SU-DHL-6 (cell line): ENCODE measurements around the gene SLC2A4RG.

Experiments used
- H2AFZ ChIP-seq: fragments of 200-600 bp; sonication (generic); 2 replicates; pipeline ENCODE4 v1.6.1; 2014; ENCODE audit warnings: low read depth, mild to moderate bottlenecking, moderate library complexity, mixed read lengths, antibody characterized with exemption, low read length; ENCODE audit not compliant: severe bottlenecking
- H3F3A ChIP-seq: fragments of 200-600 bp; shearing (Covaris generic); 2 replicates; pipeline ENCODE4 v1.6.0; 2016; ENCODE audit warnings: antibody characterized with exemption, mild to moderate bottlenecking; ENCODE audit not compliant: insufficient read depth
- H3K27ac ChIP-seq: fragments of 200-600 bp; sonication (generic); 2 replicates; pipeline ENCODE4 v1.5.1; 2016; ENCODE audit warnings: low read depth, mild to moderate bottlenecking, low read length, moderate library complexity, mixed read lengths
- H3K27me3 ChIP-seq: fragments of 200-600 bp; sonication (generic), shearing (Covaris generic); 2 replicates; pipeline ENCODE4 v1.6.0; 2014; ENCODE audit warnings: mild to moderate bottlenecking, low read length
- H3K36me3 ChIP-seq: fragments of 200-600 bp; sonication (generic); 2 replicates; pipeline ENCODE4 v1.6.1; 2014; ENCODE audit warnings: mild to moderate bottlenecking, low read length, mixed read lengths
- H3K4me2 ChIP-seq: fragments of 300-600, 200-600 bp; shearing (Covaris generic), sonication (generic); 2 replicates; pipeline ENCODE4 v1.6.0; 2014; ENCODE audit warnings: low read length, low read depth, mild to moderate bottlenecking; ENCODE audit not compliant: poor library complexity, severe bottlenecking
- H3K4me3 ChIP-seq: fragments of 200-600 bp; sonication (generic); 2 replicates; pipeline ENCODE4 v1.5.1; 2014; ENCODE audit warnings: antibody characterized with exemption, low read length, mild to moderate bottlenecking, mixed read lengths; ENCODE audit not compliant: insufficient read depth, poor library complexity, severe bottlenecking
- H3K79me2 ChIP-seq: fragments of 200-600 bp; sonication (generic); 2 replicates; pipeline ENCODE4 v1.6.1; 2014; ENCODE audit warnings: mild to moderate bottlenecking, low read length, moderate library complexity; ENCODE audit not compliant: insufficient read depth
- H3K9ac ChIP-seq: fragments of 200-600 bp; sonication (generic); 2 replicates; pipeline ENCODE4 v1.7.0; 2014; ENCODE audit warnings: mild to moderate bottlenecking, low read length
- H3K9me2 ChIP-seq: fragments of 200-600 bp; sonication (generic); replicated peaks from 2 replicates; pipeline ENCODE4 v1.6.1; 2014; ENCODE audit warnings: low read length; ENCODE audit not compliant: insufficient read depth
- H3K9me3 ChIP-seq: fragments of 200-600 bp; sonication (generic); 2 replicates; pipeline ENCODE4 v1.6.1; 2014; ENCODE audit warnings: low read length, mixed read lengths; ENCODE audit not compliant: insufficient read depth
- H4K20me1 ChIP-seq: fragments of 200-600 bp; sonication (generic); 2 replicates; pipeline ENCODE4 v1.6.1; 2014; ENCODE audit warnings: low read depth, mild to moderate bottlenecking, antibody characterized with exemption, low read length, moderate library complexity, mixed read lengths
- EZH2phosphoT487 ChIP-seq: fragments of 200-600 bp; sonication (generic), shearing (Covaris generic); conservative IDR thresholded peaks from 2 replicates; pipeline ENCODE4 v1.6.1; 2018; ENCODE audit warnings: mild to moderate bottlenecking, antibody characterized with exemption, low read length, moderate library complexity, mixed read lengths
- TF ChIP-seq, protein P1 (sequence below): fragments of 200-600 bp; sonication (generic); IDR thresholded peaks from one replicate; pipeline ENCODE4 v1.5.1; 2017; ENCODE audit warnings: antibody characterized with exemption, mild to moderate bottlenecking, low read length, moderate library complexity; ENCODE audit not compliant: insufficient read depth, poor library complexity, severe bottlenecking

Gene SLC2A4RG, protein sequence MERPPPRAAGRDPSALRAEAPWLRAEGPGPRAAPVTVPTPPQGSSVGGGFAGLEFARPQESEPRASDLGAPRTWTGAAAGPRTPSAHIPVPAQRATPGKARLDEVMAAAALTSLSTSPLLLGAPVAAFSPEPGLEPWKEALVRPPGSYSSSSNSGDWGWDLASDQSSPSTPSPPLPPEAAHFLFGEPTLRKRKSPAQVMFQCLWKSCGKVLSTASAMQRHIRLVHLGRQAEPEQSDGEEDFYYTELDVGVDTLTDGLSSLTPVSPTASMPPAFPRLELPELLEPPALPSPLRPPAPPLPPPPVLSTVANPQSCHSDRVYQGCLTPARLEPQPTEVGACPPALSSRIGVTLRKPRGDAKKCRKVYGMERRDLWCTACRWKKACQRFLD

DNA sequence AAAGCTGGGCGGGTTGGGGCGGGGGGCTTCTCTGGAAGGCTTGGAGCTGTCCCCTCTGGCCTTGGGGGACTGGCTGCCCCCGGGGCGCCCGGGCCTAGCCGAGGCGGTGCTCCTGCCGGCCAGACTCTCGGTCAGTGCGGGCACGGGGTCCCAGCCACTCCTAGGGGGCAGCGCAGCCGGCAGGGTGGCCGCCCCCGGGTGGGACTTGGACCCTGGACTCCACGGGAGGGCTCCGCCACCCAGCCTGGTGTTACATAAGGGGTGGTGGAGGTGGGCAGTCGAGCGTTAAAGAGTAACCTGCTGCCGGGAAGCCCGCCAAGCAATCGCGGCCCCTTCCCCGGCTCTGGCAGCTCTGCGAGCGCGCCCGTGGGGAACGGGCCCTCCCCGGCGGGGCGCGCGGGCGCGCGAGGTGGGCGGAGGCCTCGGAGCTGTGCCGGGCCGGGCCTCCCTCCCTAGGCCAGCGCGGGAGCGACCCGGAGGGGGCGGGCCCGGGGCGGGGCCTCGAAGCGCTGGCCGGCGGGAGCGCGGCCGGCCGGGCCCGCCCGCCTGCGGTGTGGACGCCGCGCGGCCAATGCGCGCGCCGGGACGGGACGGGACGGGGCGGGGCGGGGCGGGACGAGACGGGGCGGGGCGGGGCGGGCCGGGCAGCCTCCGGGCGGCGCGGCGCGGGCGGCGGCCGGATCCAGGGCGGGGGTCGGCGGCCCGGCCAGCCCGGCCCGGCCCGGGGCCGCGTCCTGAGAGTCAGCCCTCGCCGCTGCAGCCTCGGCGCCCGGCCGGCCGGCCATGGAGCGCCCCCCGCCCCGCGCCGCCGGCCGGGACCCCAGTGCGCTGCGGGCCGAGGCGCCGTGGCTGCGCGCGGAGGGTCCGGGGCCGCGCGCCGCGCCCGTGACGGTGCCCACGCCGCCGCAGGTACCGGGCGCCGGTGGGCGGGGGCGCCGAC lies at the start of gene SLC2A4RG:
TSS of gene SLC2A4RG (plus strand) at position 647 of the 940 bp plus-strand sequence. CDS start at position 784, 137 bp downstream.
- Histone ChIP-seq H3K9me2 (no peaks in the 10 kb centered on the region), H3K4me2 (peak within 1 kb of the TSS; percentile 89), H3K79me2 (no peaks in the 10 kb centered on the region), H3K9ac (peak within 1 kb of the TSS; percentile 77), H3K4me3 (peak within 1 kb of the TSS; percentile 55), H2AFZ (no peak within 1 kb of the TSS), H3K27ac (peak within 1 kb of the TSS; percentile 87), H3K36me3 (no peaks in the 10 kb centered on the region), H3K9me3 (no peaks in the 10 kb centered on the region), H4K20me1 (no peaks in the 10 kb centered on the region), H3F3A (peaks cover 28% of the 10 kb centered on the region), H3K27me3 (no peaks in the 10 kb centered on the region)
- no peak for TF ChIP-seq EZH2phosphoT487
- TF ChIP-seq, protein P1, sequence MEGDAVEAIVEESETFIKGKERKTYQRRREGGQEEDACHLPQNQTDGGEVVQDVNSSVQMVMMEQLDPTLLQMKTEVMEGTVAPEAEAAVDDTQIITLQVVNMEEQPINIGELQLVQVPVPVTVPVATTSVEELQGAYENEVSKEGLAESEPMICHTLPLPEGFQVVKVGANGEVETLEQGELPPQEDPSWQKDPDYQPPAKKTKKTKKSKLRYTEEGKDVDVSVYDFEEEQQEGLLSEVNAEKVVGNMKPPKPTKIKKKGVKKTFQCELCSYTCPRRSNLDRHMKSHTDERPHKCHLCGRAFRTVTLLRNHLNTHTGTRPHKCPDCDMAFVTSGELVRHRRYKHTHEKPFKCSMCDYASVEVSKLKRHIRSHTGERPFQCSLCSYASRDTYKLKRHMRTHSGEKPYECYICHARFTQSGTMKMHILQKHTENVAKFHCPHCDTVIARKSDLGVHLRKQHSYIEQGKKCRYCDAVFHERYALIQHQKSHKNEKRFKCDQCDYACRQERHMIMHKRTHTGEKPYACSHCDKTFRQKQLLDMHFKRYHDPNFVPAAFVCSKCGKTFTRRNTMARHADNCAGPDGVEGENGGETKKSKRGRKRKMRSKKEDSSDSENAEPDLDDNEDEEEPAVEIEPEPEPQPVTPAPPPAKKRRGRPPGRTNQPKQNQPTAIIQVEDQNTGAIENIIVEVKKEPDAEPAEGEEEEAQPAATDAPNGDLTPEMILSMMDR, result no peak

DNA sequence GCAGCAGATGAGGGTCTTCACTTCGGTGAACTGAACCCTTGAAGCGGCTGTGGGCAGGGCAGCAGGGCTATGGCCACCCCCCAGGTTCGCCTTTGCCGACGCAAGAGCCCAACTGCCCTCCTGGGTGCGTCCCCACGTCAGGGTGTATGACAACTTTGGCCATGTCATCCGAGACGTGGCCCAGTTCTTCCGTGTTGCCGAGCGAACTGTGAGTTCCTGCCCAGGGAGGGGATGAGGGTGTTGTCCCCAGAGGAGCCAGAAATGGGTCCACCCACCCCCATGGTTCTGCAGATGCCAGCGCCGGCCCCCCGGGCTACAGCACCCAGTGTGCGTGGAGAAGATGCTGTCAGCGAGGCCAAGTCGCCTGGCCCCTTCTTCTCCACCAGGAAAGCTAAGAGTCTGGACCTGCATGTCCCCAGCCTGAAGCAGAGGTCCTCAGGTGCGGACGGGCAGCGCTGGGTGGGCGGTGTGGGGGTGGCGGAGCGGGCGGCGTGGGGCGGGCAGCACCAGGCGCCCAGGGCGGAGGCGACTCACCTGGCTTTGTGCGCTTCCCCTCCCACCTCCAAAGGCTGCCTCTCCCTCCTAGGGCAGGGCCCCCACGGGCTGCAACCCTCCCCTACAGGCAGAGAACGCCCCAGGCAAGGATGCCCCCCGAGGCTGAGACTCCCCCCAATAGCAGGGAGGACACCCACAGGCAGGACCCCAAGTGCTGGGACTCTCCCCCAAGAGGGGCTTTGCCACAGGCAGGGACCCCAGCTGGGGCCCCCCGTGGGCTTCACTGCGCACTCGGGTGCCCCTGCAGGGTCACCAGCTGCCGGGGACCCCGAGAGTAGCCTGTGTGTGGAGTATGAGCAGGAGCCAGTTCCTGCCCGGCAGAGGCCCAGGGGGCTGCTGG lies 49.3 kb upstream of the SLC2A4RG start:
- H3K4me2 ChIP-seq, result no peak overlapping the region
- no peaks in the 10 kb centered on the region for H3K9me3 ChIP-seq
- no peak overlapping the region for H2AFZ ChIP-seq
- H4K20me1 ChIP-seq, result no peaks in the 10 kb centered on the region
- no peaks in the 10 kb centered on the region for H3K27me3 ChIP-seq
- no peak overlapping the region for H3K4me3 ChIP-seq
- no peak overlapping the region for H3K9ac ChIP-seq
- no peaks in the 10 kb centered on the region for H3F3A ChIP-seq
- TF ChIP-seq, protein P1, result no peak
- no peak for TF ChIP-seq EZH2phosphoT487
- no peaks in the 10 kb centered on the region for H3K36me3 ChIP-seq
- H3K9me2 ChIP-seq, result no peaks in the 10 kb centered on the region
- no peak overlapping the region for H3K27ac ChIP-seq
- no peaks in the 10 kb centered on the region for H3K79me2 ChIP-seq

DNA sequence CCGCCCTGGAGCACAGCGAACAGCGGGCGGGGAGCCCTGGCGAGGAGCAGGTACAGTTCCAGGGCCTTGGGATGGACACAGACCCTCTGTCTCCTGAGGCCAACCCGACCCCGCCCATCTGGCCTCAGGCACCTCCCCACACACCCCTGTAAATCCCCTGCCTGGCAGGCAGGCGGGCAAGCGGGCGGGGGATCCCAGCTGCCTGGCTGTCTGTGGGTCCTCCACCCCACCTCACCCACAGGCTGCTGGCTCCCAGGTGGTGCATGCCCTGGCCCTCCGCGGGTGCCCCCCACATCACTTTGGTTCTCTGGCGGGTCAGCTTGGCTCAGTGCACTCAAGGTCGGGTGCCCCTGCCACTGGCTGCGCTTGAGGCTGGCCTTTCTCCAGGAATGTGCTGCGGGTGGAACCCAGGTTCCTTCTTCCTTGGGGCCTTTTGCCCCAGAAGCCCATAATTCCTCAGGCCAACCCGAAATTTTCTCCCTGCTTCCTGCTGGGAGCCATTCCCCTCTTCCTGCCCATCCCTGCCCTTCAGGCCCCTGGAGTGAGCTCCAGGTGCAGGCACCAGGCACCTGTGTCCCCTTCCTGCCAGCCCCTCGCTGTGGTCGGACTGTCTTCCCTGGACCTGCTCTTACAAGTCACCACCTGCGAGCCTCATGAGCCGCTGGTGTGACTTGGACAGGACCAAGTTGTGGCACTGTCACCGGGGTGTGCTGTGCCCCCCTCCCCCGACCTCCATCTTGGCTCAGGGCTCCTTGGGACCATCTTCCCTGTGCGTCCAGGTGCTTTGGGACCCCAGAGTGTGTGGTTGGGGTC lies 48.5 kb upstream of the SLC2A4RG start:
- H4K20me1 ChIP-seq, result no peaks in the 10 kb centered on the region
- no peaks in the 10 kb centered on the region for H3F3A ChIP-seq
- no peaks in the 10 kb centered on the region for H3K9me3 ChIP-seq
- no peak overlapping the region for H3K4me2 ChIP-seq
- no peaks in the 10 kb centered on the region for H3K36me3 ChIP-seq
- H3K27me3 ChIP-seq, result no peaks in the 10 kb centered on the region
- H3K9ac ChIP-seq, result no peak overlapping the region
- H3K9me2 ChIP-seq, result no peaks in the 10 kb centered on the region
- H3K79me2 ChIP-seq, result no peaks in the 10 kb centered on the region
- H3K27ac ChIP-seq, result no peak overlapping the region
- no peak overlapping the region for H3K4me3 ChIP-seq
- no peak overlapping the region for H2AFZ ChIP-seq
- TF ChIP-seq EZH2phosphoT487, result no peak
- TF ChIP-seq, protein P1, result no peak
